HG03135 (cell line): ENCODE data around the gene TH.
"Not testable (repeated sequence)": the region's sequence is repeated elsewhere in the genome, so short reads cannot be mapped to it uniquely, and the experiment has no call there.

Experiments used
- ATAC-seq: cut with Tn5 transposase; IDR thresholded peaks from one replicate; pipeline ENCODE4 v1.9.1; 2021; ENCODE audit warnings: mild to moderate bottlenecking, moderate library complexity; ENCODE audit not compliant: unreplicated experiment

Gene TH

GRCh38 chr11:2179516-2179915 is 7.9 kb upstream of the TH start:
- ATAC-seq: no peak

GRCh38 chr11:2178906-2179494 is 7.4 kb upstream of the TH start:
- ATAC-seq: no peak

- ATAC-seq: not testable (repeated sequence)
Observed at GRCh38 chr11:2178055-2178773, 6.6 kb upstream of the TH start.

GRCh38 chr11:2177076-2177475 is 5.5 kb upstream of the TH start:
- ATAC-seq: no peak

GRCh38 chr11:2176389-2176900 is 4.8 kb upstream of the TH start:
- ATAC-seq: no peak

- ATAC-seq: no peak
Observed at GRCh38 chr11:2175659-2176058, 4.0 kb upstream of the TH start.

GRCh38 chr11:2174361-2174760 is 2.7 kb upstream of the TH start:
- ATAC-seq: no peak

- ATAC-seq: no peak
Observed at GRCh38 chr11:2173761-2174160, 2.1 kb upstream of the TH start.

- ATAC-seq: no peak
Observed at GRCh38 chr11:2173150-2173693, 1.6 kb upstream of the TH start.

- no peak for ATAC-seq
Observed at GRCh38 chr11:2172676-2173075, 1.1 kb upstream of the TH start.

GRCh38 chr11:2169626-2170570 is 1.7 kb downstream of the TH start:
- no peak for ATAC-seq

- ATAC-seq: no peak
Observed at GRCh38 chr11:2169005-2169378, 2.6 kb downstream of the TH start.

GRCh38 chr11:2168286-2169004 is 3.2 kb downstream of the TH start:
- no peak for ATAC-seq

GRCh38 chr11:2167141-2168045 is 4.2 kb downstream of the TH start:
- ATAC-seq: no peak

GRCh38 chr11:2166091-2166851 is 5.3 kb downstream of the TH start:
- no peak for ATAC-seq

- no peak for ATAC-seq
Observed at GRCh38 chr11:2165571-2165970, 6.0 kb downstream of the TH start.

- ATAC-seq: no peak
Observed at GRCh38 chr11:2164861-2165555, 6.6 kb downstream of the TH start.

GRCh38 chr11:2164081-2164480 is 7.5 kb downstream of the TH start:
- ATAC-seq: no peak
